Activated T-helper 1 cell treated with Interleukin-2 at 50 U/mL for 16 hours (primary cell): Measurements from ENCODE around the gene SLC38A4.

Experiments used
- DNase-seq: peaks from one replicate; pipeline ENCODE4 v3.0.0-alpha.2; 2020; ENCODE audit warnings: low read depth

The SLC38A4 gene

GRCh38 chr12:46814143-46814542, 11.7 kb downstream of the SLC38A4 start:
- no peak for DNase-seq

DNA sequence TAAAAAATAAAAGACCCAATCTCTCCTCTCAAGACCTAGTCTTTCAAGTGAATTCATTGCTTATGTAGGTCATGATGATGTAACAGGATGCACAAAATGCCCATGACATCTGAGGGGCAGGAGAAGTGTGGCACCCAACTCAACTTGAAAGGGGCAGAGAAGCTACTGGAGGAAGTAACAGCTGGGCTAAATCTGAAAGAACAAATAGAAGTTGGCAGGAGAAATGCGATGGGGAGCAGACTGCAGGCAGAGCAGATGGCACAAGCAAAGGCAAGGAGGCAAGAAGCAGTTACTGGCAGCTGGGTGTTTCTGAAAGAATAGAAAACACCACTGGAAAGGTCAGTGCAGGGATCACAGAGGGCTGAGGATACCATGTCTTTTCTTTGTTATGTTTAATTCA, 14.6 kb downstream of the SLC38A4 start:
- DNase-seq, result no peak

DNA sequence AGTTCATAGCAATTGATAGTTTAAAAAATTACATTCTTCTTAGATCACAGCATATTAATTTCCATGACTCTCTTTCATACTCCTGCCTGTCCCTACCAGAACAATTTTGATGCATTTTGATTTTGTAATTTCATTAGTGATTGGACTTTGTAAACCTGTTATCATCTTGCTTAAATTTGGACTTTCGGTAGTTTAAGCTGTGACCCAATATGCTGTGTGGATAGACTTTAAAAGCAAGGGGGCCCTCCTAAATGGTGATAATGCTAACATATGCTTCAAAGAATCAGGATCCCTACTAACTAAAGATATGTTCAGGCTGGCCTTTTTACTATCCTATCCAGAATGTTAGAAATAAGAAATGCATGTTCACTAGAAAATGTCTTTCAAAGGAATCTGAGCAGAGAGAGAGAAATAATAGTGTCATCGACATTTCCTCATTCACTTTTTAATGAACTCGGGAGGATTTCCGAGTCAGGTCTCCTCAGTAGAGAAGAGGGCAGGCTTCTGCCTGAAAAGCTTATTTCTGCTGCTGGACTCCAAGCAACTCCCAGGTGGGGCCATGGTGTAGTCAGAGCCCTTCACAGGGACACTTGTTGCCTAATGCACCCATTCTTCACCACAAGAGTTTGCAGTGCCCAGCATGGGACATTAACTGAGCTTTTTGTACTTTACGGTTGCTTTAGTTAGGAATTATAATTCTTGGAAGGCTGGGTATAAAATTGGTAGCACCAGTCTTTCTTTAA, 16.7 kb downstream of the SLC38A4 start:
- no peak for DNase-seq

DNA sequence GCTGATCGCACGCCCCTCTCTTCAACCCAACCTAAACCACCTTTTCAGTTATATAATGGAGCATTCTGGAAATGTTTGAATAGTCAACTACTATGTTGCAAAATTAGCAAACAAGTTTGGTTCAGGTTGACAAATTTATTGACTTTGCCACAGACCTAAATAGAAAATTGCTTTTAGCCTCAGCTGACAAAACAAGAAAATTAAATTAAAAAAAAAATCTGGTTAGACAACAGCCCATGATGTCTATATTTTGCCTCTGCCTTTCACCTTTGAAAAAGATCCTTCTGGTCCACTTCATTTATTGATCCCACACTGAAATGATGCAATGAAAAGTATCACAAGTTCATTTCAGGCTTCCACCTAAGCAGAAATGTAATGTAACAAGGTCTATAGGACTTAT, 17.5 kb downstream of the SLC38A4 start:
- no peak for DNase-seq

DNA sequence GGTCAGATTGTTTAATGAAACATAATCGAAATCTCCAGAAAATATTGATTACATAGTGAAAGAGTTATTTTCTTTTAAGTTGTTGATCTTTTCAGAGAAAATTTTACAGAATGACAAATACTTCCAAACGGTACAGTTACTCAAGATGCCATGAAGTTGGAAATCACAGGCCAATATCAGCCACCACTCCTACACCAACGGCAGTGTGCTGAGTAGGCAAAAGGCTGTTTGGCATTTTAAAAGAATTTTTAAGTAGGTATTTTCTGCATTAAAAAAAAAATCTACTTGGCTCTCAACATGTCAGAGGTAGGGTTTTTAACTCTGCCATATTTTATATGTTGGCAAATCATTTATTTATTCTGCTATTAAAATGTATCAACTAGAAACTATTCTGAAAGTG, 21.7 kb downstream of the SLC38A4 start:
- DNase-seq, result no peak

- no peak for DNase-seq
Measured at GRCh38 chr12:46803517-46803916, 22.3 kb downstream of the SLC38A4 start.

DNA sequence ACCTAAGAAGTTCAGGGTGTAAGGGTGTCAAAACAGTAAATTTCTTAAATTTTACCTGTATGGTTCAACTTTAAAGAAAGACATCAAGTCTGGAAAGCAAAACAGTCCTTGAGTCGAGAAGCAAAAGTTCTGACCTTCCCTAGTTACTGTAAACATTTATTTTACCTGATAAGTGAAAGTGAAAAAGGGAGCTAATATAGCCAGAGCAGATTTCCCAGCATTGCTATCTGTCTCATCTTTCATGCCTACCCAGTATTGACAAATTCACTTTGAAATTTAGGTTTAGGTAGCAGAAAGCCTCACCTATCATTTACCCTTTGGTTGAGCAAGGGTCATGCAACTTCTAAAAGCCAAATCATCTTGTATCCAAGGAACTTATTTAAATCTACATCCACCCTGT, 24.5 kb downstream of the SLC38A4 start:
- no peak for DNase-seq

DNA sequence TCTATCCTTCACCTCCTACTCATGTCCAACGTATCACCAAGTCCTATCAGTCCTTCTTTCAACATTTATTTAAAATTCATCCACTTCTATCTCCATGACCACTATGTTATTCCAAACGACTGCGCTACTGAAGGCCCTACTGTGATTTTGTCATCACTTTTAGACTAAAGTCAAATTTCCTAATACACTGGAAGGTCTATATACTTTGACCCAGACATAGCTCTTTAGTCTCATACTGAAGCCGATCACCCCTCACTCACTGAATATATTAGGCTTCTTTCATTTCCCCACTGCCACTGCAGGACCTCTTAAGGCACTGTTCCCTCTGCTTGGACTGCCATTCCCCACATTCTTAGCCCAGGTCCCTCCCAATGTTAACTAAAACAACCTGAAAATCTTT, 25.6 kb downstream of the SLC38A4 start:
- no peak for DNase-seq

DNA sequence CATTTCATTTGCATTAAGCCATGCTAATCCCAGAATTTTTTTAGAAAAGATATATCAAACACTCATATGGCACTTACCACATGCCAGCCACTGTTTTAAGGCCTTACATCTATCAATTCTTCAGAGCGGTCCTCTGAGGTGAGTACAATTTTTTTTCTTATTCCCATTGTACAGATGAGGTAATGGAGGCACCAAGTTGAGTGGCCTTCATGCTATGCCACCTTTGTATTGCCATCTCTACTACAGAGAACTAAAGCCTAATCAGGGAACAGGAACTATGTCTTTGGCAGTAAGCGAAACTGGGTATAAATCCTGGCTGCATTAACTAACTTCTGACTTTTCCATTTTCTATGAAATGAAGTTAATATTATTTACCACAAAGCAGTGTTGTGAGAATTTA, 27.1 kb downstream of the SLC38A4 start:
- DNase-seq, result no peak

- no peak for DNase-seq
Measured at GRCh38 chr12:46798056-46798455, 27.7 kb downstream of the SLC38A4 start.

DNA sequence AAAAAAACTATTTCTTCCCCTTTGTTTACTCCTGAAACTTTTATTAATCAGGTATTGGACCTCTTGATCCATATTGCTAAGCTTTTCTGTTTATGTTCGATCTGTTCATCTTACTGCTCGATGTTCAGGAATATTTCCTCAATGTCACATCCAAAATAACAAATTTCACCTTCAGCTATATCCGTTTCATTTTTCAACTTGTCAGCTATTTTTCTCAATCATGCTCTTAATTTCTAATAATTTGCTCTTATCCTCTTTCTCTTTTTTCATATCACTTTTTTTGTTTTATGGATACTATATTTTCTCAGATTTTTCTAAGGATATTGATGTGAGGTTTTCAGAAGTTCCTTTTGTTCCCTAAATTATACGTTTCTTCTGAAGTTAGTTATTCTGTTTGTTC, 29.8 kb downstream of the SLC38A4 start:
- no peak for DNase-seq

DNA sequence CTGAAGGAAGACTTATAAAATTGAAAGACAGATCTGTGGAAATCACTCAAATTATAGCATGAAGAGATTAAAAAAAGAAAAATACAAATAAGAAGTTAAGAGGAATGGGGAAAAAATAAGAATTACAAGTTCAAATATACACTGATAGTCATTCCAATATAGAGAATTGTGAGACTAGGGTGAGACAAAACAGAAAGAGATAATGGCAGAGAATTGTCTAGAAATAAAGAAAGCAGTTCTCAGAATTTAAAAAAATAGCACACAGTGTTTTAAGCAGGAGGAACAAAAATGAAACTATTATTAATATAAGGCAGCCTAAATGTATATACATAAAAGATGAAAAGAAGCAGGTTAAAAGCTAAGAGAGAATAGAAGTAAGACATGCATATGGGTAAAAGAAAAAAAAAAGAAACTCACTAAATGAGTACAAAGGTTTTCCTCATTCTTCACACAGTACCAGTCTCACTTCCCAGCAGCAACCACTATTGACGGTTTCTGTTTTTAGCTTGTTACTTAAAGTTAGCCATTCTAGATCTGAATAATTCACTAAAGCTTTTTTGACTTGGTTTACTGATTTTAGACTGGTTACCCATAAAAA, 31.1 kb downstream of the SLC38A4 start:
- no peak for DNase-seq

- no peak for DNase-seq
Measured at GRCh38 chr12:46792925-46793324, 32.9 kb downstream of the SLC38A4 start.

GRCh38 chr12:46790066-46790465, 35.7 kb downstream of the SLC38A4 start:
- DNase-seq, result no peak

- no peak for DNase-seq
Measured at GRCh38 chr12:46788072-46788887, 37.5 kb downstream of the SLC38A4 start.

DNA sequence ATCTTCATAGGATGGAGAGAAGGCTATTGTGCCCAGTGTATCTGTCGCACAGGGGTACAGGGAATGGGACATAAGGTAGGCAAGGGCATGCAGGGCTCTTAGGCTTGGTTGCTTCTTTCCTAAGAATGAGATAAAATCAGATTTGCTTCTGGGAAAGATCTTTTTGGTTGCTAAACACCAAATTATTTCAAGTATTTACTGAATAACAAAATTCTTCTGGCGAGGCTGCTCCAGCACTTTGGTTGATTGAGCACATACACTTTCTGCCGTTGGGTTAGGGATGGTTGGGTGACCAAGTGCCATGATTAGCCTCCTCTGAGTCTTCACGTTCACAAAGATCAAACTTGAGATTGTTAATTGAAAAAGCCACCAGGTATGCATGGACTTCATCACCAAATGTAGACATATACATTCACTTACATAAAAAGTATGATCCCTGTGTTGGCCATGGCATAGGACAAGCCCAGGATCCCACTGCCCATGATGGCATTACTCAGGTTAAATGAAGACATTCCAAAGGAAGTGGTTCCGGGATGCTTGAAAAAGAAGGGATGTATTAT, 38.2 kb downstream of the SLC38A4 start:
- DNase-seq, result no peak

DNA sequence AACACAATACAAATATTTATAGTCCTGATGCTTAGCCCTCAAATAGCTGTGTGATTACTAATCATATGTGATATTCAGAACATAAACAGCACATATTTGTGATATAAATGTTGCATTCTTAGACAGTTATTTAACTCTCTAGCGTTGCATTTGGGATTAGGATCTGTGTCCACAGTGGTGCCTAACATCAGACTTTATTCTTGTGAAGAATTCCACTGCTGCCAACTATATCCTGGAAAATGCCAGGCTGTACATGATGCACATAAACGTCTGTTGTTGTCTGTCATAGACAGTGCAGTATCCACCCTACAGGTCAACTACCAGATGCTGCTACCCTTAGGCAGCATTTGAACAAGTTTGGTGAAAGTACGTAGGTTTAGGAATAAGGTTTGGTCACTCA, 39.0 kb downstream of the SLC38A4 start:
- no peak for DNase-seq

- DNase-seq, result no peak
Measured at GRCh38 chr12:46785382-46785781, 40.4 kb downstream of the SLC38A4 start.

DNA sequence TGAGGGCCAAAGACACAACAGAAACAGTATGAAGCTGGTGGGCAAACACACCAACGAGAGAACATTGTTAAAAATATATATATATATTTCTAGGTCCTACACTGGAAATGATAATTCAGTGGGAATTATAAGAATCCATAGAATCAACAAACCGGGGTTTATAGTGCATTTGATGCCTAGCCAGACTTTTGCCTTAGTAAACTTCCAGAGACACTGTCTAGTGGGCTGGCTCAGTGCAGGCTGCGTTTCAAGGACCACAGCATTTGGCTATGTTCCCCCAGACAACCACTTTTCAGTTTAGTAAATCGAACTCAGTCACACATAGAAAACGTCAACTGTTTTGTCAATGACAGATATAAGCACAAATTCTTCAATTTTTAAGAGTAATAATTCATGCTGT, 41.9 kb downstream of the SLC38A4 start:
- no peak for DNase-seq

- no peak for DNase-seq
Measured at GRCh38 chr12:46779879-46780278, 45.9 kb downstream of the SLC38A4 start.

GRCh38 chr12:46779063-46779462, 46.7 kb downstream of the SLC38A4 start:
- DNase-seq, result no peak

- no peak for DNase-seq
Measured at GRCh38 chr12:46778415-46778814, 47.4 kb downstream of the SLC38A4 start.

DNA sequence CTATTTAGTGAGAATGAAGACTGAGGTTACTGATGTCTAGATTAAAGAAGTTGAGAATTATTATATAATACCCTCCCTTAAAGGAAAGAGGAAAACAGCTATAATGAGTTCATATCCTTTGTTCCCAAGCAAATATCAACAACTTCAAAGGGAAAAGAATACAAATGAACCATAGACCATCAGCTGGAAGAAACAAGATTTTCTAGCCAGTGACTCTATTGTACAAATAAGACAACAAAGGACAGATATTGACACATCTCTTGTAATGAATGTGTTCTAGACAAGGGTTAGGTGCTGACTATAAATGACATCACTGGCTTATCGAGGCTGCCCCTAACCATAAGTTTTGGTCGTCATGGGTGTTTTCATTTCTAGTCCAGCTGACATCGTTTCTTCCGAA, 48.2 kb downstream of the SLC38A4 start:
- DNase-seq, result no peak
